Neuronal stem cell (in vitro differentiated cells): Measurements from ENCODE around the gene CHMP1A.
A peak's percentile ranks its signal among the peaks of the same experiment; 100 is the strongest.

Experiments used
- DNase-seq: peaks from one replicate; pipeline ENCODE4 v3.0.0-alpha.2; 2013; ENCODE audit warnings: low spot score
- H2AFZ ChIP-seq: one replicate; pipeline ENCODE4 v1.6.1; 2013; ENCODE audit warnings: mild to moderate bottlenecking, low read length, inconsistent platforms
- H2AK5ac ChIP-seq: 2 replicates; pipeline ENCODE4 v1.6.1; 2013; ENCODE audit warnings: low read depth, mild to moderate bottlenecking, inconsistent platforms, low read length, moderate library complexity, mixed read lengths
- H2BK120ac ChIP-seq: 2 replicates; pipeline ENCODE4 v1.6.1; 2013; ENCODE audit warnings: low read depth, mild to moderate bottlenecking, inconsistent platforms, low read length, moderate library complexity, mixed read lengths
- H2BK12ac ChIP-seq: one replicate; pipeline ENCODE4 v1.6.1; 2013; ENCODE audit warnings: low read length, inconsistent platforms
- H2BK15ac ChIP-seq: 2 replicates; pipeline ENCODE4 v1.6.1; 2013; ENCODE audit warnings: mild to moderate bottlenecking, low read length, inconsistent platforms, mixed read lengths
- H2BK5ac ChIP-seq: one replicate; pipeline ENCODE4 v1.6.1; 2013; ENCODE audit warnings: inconsistent platforms, mild to moderate bottlenecking, low read length, moderate library complexity
- H3K14ac ChIP-seq: one replicate; pipeline ENCODE4 v1.6.1; 2013; ENCODE audit warnings: low read length, inconsistent platforms
- H3K18ac ChIP-seq: 2 replicates; pipeline ENCODE4 v1.6.1; 2013; ENCODE audit warnings: low read length, inconsistent platforms
- H3K23ac ChIP-seq: 2 replicates; pipeline ENCODE4 v1.6.1; 2013; ENCODE audit warnings: low read depth, mild to moderate bottlenecking, mixed read lengths, low read length, inconsistent platforms; ENCODE audit not compliant: poor library complexity
- H3K27ac ChIP-seq: replicated peaks from 3 replicates; pipeline ENCODE4 v1.5.1; 2013; ENCODE audit warnings: low read length, inconsistent platforms
- H3K27me3 ChIP-seq, 3 experiments: 2 replicates each; pipeline ENCODE4 v1.6.1; 2013; ENCODE audit warnings: low read length in 3 of 3, mild to moderate bottlenecking in 2 of 3, inconsistent platforms in 1 of 3, low read depth in 1 of 3, mixed read lengths in 1 of 3, moderate library complexity in 1 of 3; ENCODE audit not compliant: control insufficient read depth in 3 of 3, insufficient read depth in 3 of 3
- H3K36me3 ChIP-seq, 2 donors: replicated peaks in 1 of 2; 2 replicates each; pipeline ENCODE4 v1.6.1; 2013; ENCODE audit warnings: low read length in 2 of 2; ENCODE audit not compliant: control insufficient read depth in 2 of 2, insufficient read depth in 2 of 2
- H3K4ac ChIP-seq: 2 replicates; pipeline ENCODE4 v1.6.1; 2013; ENCODE audit warnings: inconsistent platforms, mild to moderate bottlenecking, low read length, moderate library complexity
- H3K4me1 ChIP-seq, 2 donors: 1 replicate in 1 of 2; 2 replicates in 1 of 2; pipeline ENCODE4 v1.6.1; 2013; ENCODE audit warnings: low read length in 2 of 2, low read depth in 1 of 2; ENCODE audit not compliant: control insufficient read depth in 2 of 2, insufficient read depth in 1 of 2
- H3K4me2 ChIP-seq: one replicate; pipeline ENCODE4 v1.6.1; 2013; ENCODE audit warnings: mild to moderate bottlenecking, low read length, inconsistent platforms; ENCODE audit not compliant: insufficient read depth, poor library complexity, severe bottlenecking
- H3K4me3 ChIP-seq, 2 donors: 2 replicates each; pipeline ENCODE4 v1.5.1; 2013; ENCODE audit warnings: low read length in 2 of 2, mild to moderate bottlenecking in 2 of 2, inconsistent platforms in 1 of 2, moderate library complexity in 1 of 2
- H3K79me1 ChIP-seq: one replicate; pipeline ENCODE4 v1.6.1; 2013; ENCODE audit warnings: low read depth, mild to moderate bottlenecking, inconsistent platforms, low read length, moderate library complexity
- H3K9ac ChIP-seq: one replicate; pipeline ENCODE4 v1.6.1; 2013; ENCODE audit warnings: mild to moderate bottlenecking, low read depth, low read length, inconsistent platforms; ENCODE audit not compliant: poor library complexity
- H3K9me3 ChIP-seq, 2 donors: replicated peaks in 1 of 2; 2 replicates each; pipeline versions ENCODE3 to v1.6.1; 2013; ENCODE audit warnings: low read length in 2 of 2, mild to moderate bottlenecking in 2 of 2, inconsistent platforms in 1 of 2, low read depth in 1 of 2, mixed read lengths in 1 of 2, moderate library complexity in 1 of 2; ENCODE audit not compliant: control insufficient read depth in 2 of 2, insufficient read depth in 1 of 2
- H4K8ac ChIP-seq: one replicate; pipeline ENCODE4 v1.6.1; 2013; ENCODE audit warnings: low read depth, mild to moderate bottlenecking, inconsistent platforms, low read length, moderate library complexity
- H4K91ac ChIP-seq: one replicate; pipeline ENCODE4 v1.6.1; 2013; ENCODE audit warnings: low read length, low read depth, mild to moderate bottlenecking, inconsistent platforms; ENCODE audit not compliant: poor library complexity
- WGBS, 2 donors: extraction: QIAGEN DNeasy Blood & Tissue Kit; methylation state at CpG; one replicate each; pipeline ENCODE4 v1.1.7; 2013; ENCODE audit warnings: missing lambda C conversion rate in 2 of 2, mixed read lengths in 1 of 2; ENCODE audit not compliant: insufficient read length in 2 of 2, insufficient replicate concordance in 1 of 2; ENCODE audit errors: extremely low coverage in 2 of 2; 5-methylcytosine and 5-hydroxymethylcytosine counted together

Gene CHMP1A

GRCh38 chr16:89621698-89622409 is 35.7 kb downstream of the CHMP1A start:
- Histone ChIP-seq H3K36me3 (no peaks in the 10 kb centered on the region), H2BK120ac (peak overlapping the region; percentile 67), H2BK15ac (peak overlapping the region; percentile 77), H3K27ac (no peak overlapping the region), H3K9ac (peak overlapping the region; percentile 12), H3K4ac (peak overlapping the region; percentile 93), H2AK5ac (peak overlapping the region; percentile 60), H4K8ac (no peak overlapping the region), H3K23ac (peak overlapping the region; percentile 89), H2AFZ (no peak overlapping the region), H3K27me3 (no peaks in the 10 kb centered on the region), H2BK5ac (no peak overlapping the region), H3K18ac (peak overlapping the region; percentile 74), H3K4me3 (no peak overlapping the region), H3K4me1 (peaks cover 25 to 28% of the 10 kb centered on the region in 2 donors), H3K79me1 (peaks cover 2% of the 10 kb centered on the region), H3K14ac (peak overlapping the region; percentile 66), H3K4me2 (no peak overlapping the region), H3K9me3 (no peaks in the 10 kb centered on the region), H2BK12ac (peak overlapping the region; percentile 59), H4K91ac (no peak overlapping the region)
- WGBS, 2 donors, result no CpG with 5 or more reads among the region's 32 CpGs
- DNase-seq, result no peak

GRCh38 chr16:89621136-89621697 is 36.3 kb downstream of the CHMP1A start:
- H3K36me3 ChIP-seq, result no peaks in the 10 kb centered on the region
- no peak overlapping the region for H2BK5ac ChIP-seq
- peak overlapping the region; percentile 89 for H3K23ac ChIP-seq
- H3K4me3 ChIP-seq, result no peak overlapping the region
- H3K27me3 ChIP-seq, result no peaks in the 10 kb centered on the region
- no peak overlapping the region for H4K91ac ChIP-seq
- no peak for DNase-seq
- peak overlapping the region; percentile 59 for H2BK12ac ChIP-seq
- H3K9me3 ChIP-seq, result no peaks in the 10 kb centered on the region
- no peak overlapping the region for H3K4me2 ChIP-seq
- no peak overlapping the region for H2BK120ac ChIP-seq
- H2AK5ac ChIP-seq, result peak overlapping the region; percentile 60
- H3K14ac ChIP-seq, result peak overlapping the region; percentile 66
- no peak overlapping the region for H2AFZ ChIP-seq
- no peak overlapping the region for H4K8ac ChIP-seq
- H3K27ac ChIP-seq, result no peak overlapping the region
- H2BK15ac ChIP-seq, result no peak overlapping the region
- peaks cover 2% of the 10 kb centered on the region for H3K79me1 ChIP-seq
- no CpG with 5 or more reads among the region's 18 CpGs for WGBS, 2 donors
- peak overlapping the region; percentile 74 for H3K18ac ChIP-seq
- H3K4ac ChIP-seq, result no peak overlapping the region
- H3K4me1 ChIP-seq, result peaks cover 25 to 28% of the 10 kb centered on the region in 2 donors
- H3K9ac ChIP-seq, result peak overlapping the region; percentile 12

GRCh38 chr16:89620406-89620841 is 37.1 kb downstream of the CHMP1A start:
- H2AFZ ChIP-seq, result peak overlapping the region; percentile 72
- H3K4me3 ChIP-seq, result peak overlapping the region in 1 of 2 donors; percentile 18
- H3K23ac ChIP-seq, result peak overlapping the region; percentile 75
- H3K18ac ChIP-seq, result peak overlapping the region; percentile 77
- no peak overlapping the region for H3K27ac ChIP-seq
- no peak overlapping the region for H2BK15ac ChIP-seq
- H4K91ac ChIP-seq, result no peak overlapping the region
- WGBS, 2 donors, result no CpG with 5 or more reads among the region's 16 CpGs
- no peak overlapping the region for H3K4me2 ChIP-seq
- H4K8ac ChIP-seq, result no peak overlapping the region
- no peaks in the 10 kb centered on the region for H3K9me3 ChIP-seq
- H2BK5ac ChIP-seq, result no peak overlapping the region
- no peaks in the 10 kb centered on the region for H3K79me1 ChIP-seq
- no peak overlapping the region for H3K14ac ChIP-seq
- H2AK5ac ChIP-seq, result peak overlapping the region; percentile 92
- H3K4ac ChIP-seq, result no peak overlapping the region
- H2BK12ac ChIP-seq, result peak overlapping the region; percentile 33
- no peak overlapping the region for H3K9ac ChIP-seq
- peaks cover 24 to 28% of the 10 kb centered on the region in 2 donors for H3K4me1 ChIP-seq
- no peaks in the 10 kb centered on the region for H3K36me3 ChIP-seq
- H2BK120ac ChIP-seq, result no peak overlapping the region
- no peaks in the 10 kb centered on the region for H3K27me3 ChIP-seq
- DNase-seq, result no peak

GRCh38 chr16:89619840-89620239 is 37.7 kb downstream of the CHMP1A start:
- H3K27me3 ChIP-seq, result no peaks in the 10 kb centered on the region
- H3K4me2 ChIP-seq, result no peak overlapping the region
- H3K9me3 ChIP-seq, result no peaks in the 10 kb centered on the region
- H2BK5ac ChIP-seq, result no peak overlapping the region
- H3K4me3 ChIP-seq, result no peak overlapping the region
- no peak overlapping the region for H2BK15ac ChIP-seq
- H4K91ac ChIP-seq, result no peak overlapping the region
- H3K4me1 ChIP-seq, result peaks cover 22 to 23% of the 10 kb centered on the region in 2 donors
- no peak overlapping the region for H2BK120ac ChIP-seq
- peak overlapping the region; percentile 72 for H2AFZ ChIP-seq
- no peak overlapping the region for H3K4ac ChIP-seq
- no peak overlapping the region for H3K14ac ChIP-seq
- H3K23ac ChIP-seq, result no peak overlapping the region
- peak overlapping the region; percentile 92 for H2AK5ac ChIP-seq
- no peaks in the 10 kb centered on the region for H3K79me1 ChIP-seq
- H3K18ac ChIP-seq, result peak overlapping the region; percentile 85
- no peak overlapping the region for H3K9ac ChIP-seq
- no peak overlapping the region for H3K27ac ChIP-seq
- no peak overlapping the region for H4K8ac ChIP-seq
- no CpG with 5 or more reads among the region's 12 CpGs for WGBS, 2 donors
- no peak overlapping the region for H2BK12ac ChIP-seq
- no peak for DNase-seq
- no peaks in the 10 kb centered on the region for H3K36me3 ChIP-seq
